Subcutaneous abdominal adipose tissue (tissue), 5 donors: ENCODE measurements around the gene CPNE5.
"Not testable (repeated sequence)": the region's sequence is repeated elsewhere in the genome, so short reads cannot be mapped to it uniquely, and the experiment has no call there.

Experiments
- H3K27ac ChIP-seq: one replicate; pipeline ENCODE4 v1.7.0; 2013; ENCODE audit warnings: low read depth, mild to moderate bottlenecking, inconsistent platforms, low read length, moderate library complexity
- H3K27me3 ChIP-seq, 5 donors: one replicate each; pipeline ENCODE4 v1.7.0; 2013; ENCODE audit warnings: low read length in 5 of 5, inconsistent platforms in 1 of 5; ENCODE audit not compliant: control insufficient read depth in 5 of 5, insufficient read depth in 4 of 5
- H3K36me3 ChIP-seq, 5 donors: one replicate each; pipeline ENCODE4 v1.7.0; 2013; ENCODE audit warnings: low read length in 5 of 5; ENCODE audit not compliant: control insufficient read depth in 5 of 5, insufficient read depth in 5 of 5
- H3K4me1 ChIP-seq, 5 donors: one replicate each; pipeline ENCODE4 v1.7.0; 2013; ENCODE audit warnings: low read length in 5 of 5, mild to moderate bottlenecking in 3 of 5, moderate library complexity in 1 of 5; ENCODE audit not compliant: control insufficient read depth in 5 of 5, insufficient read depth in 5 of 5
- H3K4me3 ChIP-seq, 5 donors: one replicate each; pipeline ENCODE4 v1.7.0; 2013; ENCODE audit warnings: low read length in 5 of 5, low read depth in 1 of 5
- H3K9ac ChIP-seq, 5 donors: one replicate each; pipeline ENCODE4 v1.7.0; 2013; ENCODE audit warnings: low read length in 5 of 5, mild to moderate bottlenecking in 4 of 5, moderate library complexity in 3 of 5
- H3K9me3 ChIP-seq, 5 donors: one replicate each; pipeline ENCODE4 v1.7.0; 2013; ENCODE audit warnings: low read length in 5 of 5; ENCODE audit not compliant: control insufficient read depth in 5 of 5
- donor health status: healthy.
- donor health status: healthy.
- donor health status: healthy.
- donor health status: healthy.
- donor health status: healthy.

CPNE5 gene

GRCh38 chr6:36817847-36818246 is 21.4 kb downstream of the CPNE5 start:
- peaks cover 0 to 4% (median 0%) of the 10 kb centered on the region in 5 donors for H3K27me3 ChIP-seq
- H3K27ac ChIP-seq: no peak overlapping the region
- H3K4me1 ChIP-seq: peaks cover 0 to 26% (median 11%) of the 10 kb centered on the region in 5 donors
- no peaks in the 10 kb centered on the region for H3K36me3 ChIP-seq
- H3K4me3 ChIP-seq: no peak overlapping the region
- H3K9ac ChIP-seq: no peak overlapping the region
- H3K9me3 ChIP-seq: no peaks in the 10 kb centered on the region

- peaks cover 0 to 4% (median 0%) of the 10 kb centered on the region in 5 donors for H3K27me3 ChIP-seq
- H3K27ac ChIP-seq: no peak overlapping the region
- H3K9me3 ChIP-seq: no peaks in the 10 kb centered on the region
- peaks cover 0 to 27% (median 8%) of the 10 kb centered on the region in 5 donors for H3K4me1 ChIP-seq
- H3K4me3 ChIP-seq: no peak overlapping the region
- no peak overlapping the region for H3K9ac ChIP-seq
- no peaks in the 10 kb centered on the region for H3K36me3 ChIP-seq
These were observed 21.9 kb downstream of the CPNE5 start for GRCh38 chr6:36817176-36817817.

- Histone ChIP-seq H3K9me3 (no peaks in the 10 kb centered on the region), H3K4me3 (no peak overlapping the region), H3K27ac (no peak overlapping the region), H3K4me1 (peaks cover 0 to 21% (median under 1%) of the 10 kb centered on the region in 5 donors), H3K9ac (no peak overlapping the region), H3K27me3 (no peaks in the 10 kb centered on the region), H3K36me3 (no peaks in the 10 kb centered on the region)
These were observed 23.1 kb downstream of the CPNE5 start for GRCh38 chr6:36815962-36816735.

- H3K4me1 ChIP-seq: peaks cover 0 to 25% (median 0%) of the 10 kb centered on the region in 5 donors
- no peak overlapping the region for H3K27ac ChIP-seq
- H3K9me3 ChIP-seq: no peaks in the 10 kb centered on the region
- H3K4me3 ChIP-seq: no peak overlapping the region
- no peak overlapping the region for H3K9ac ChIP-seq
- no peaks in the 10 kb centered on the region for H3K36me3 ChIP-seq
- no peaks in the 10 kb centered on the region for H3K27me3 ChIP-seq
These were observed 25.0 kb downstream of the CPNE5 start for GRCh38 chr6:36814249-36814648.

- H3K4me3 ChIP-seq: no peak overlapping the region
- H3K36me3 ChIP-seq: no peaks in the 10 kb centered on the region
- no peaks in the 10 kb centered on the region for H3K27me3 ChIP-seq
- H3K27ac ChIP-seq: no peak overlapping the region
- peaks cover 0 to 25% (median 0%) of the 10 kb centered on the region in 5 donors for H3K4me1 ChIP-seq
- H3K9ac ChIP-seq: no peak overlapping the region
- no peaks in the 10 kb centered on the region for H3K9me3 ChIP-seq
These were observed 25.7 kb downstream of the CPNE5 start for GRCh38 chr6:36813526-36813925.

- H3K27ac ChIP-seq, H3K4me3 ChIP-seq, H3K27me3 ChIP-seq, H3K36me3 ChIP-seq, H3K9me3 ChIP-seq, H3K9ac ChIP-seq: not testable (repeated sequence)
- peaks cover 0 to 25% (median 0%) of the 10 kb centered on the region in 5 donors for H3K4me1 ChIP-seq
These were observed 26.2 kb downstream of the CPNE5 start for GRCh38 chr6:36813047-36813446.

GRCh38 chr6:36809941-36810803 is 29.1 kb downstream of the CPNE5 start:
- no peaks in the 10 kb centered on the region for H3K9me3 ChIP-seq
- H3K9ac ChIP-seq: no peak overlapping the region
- H3K27ac ChIP-seq: no peak overlapping the region
- H3K4me1 ChIP-seq: peaks cover 0 to 29% (median 0%) of the 10 kb centered on the region in 5 donors
- no peaks in the 10 kb centered on the region for H3K36me3 ChIP-seq
- no peak overlapping the region for H3K4me3 ChIP-seq
- peaks cover 0 to 7% (median 2%) of the 10 kb centered on the region in 5 donors for H3K27me3 ChIP-seq

- Histone ChIP-seq H3K4me1 (peaks cover 0 to 30% (median 0%) of the 10 kb centered on the region in 5 donors), H3K9me3 (no peaks in the 10 kb centered on the region), H3K4me3 (no peak overlapping the region), H3K36me3 (no peaks in the 10 kb centered on the region), H3K27me3 (peaks cover 0 to 7% (median 3%) of the 10 kb centered on the region in 5 donors), H3K27ac (no peak overlapping the region), H3K9ac (no peak overlapping the region)
These were observed 30.1 kb downstream of the CPNE5 start for GRCh38 chr6:36809156-36809555.

- H3K9me3 ChIP-seq: no peaks in the 10 kb centered on the region
- no peak overlapping the region for H3K27ac ChIP-seq
- peaks cover 0 to 30% (median 0%) of the 10 kb centered on the region in 5 donors for H3K4me1 ChIP-seq
- no peak overlapping the region for H3K9ac ChIP-seq
- H3K27me3 ChIP-seq: peaks cover 0 to 7% (median 3%) of the 10 kb centered on the region in 5 donors
- no peaks in the 10 kb centered on the region for H3K36me3 ChIP-seq
- no peak overlapping the region for H3K4me3 ChIP-seq
These were observed 30.6 kb downstream of the CPNE5 start for GRCh38 chr6:36808634-36809033.
